GM13976 (cell line): ENCODE data around the gene HIGD2B.
"Not testable (repeated sequence)": the region's sequence is repeated elsewhere in the genome, so short reads cannot be mapped to it uniquely, and the experiment has no call there.

Source experiments
- DNase-seq: peaks from one replicate; pipeline ENCODE4 v3.0.0; 2012; ENCODE audit warnings: low spot score
- CTCF ChIP-seq: IDR thresholded peaks from 2 replicates; pipeline ENCODE4 v1.5.1; 2012; ENCODE audit warnings: borderline replicate concordance, mild to moderate bottlenecking; ENCODE audit not compliant: insufficient read depth; ENCODE audit errors: extremely low read depth, missing control alignments, control extremely low read depth
- in situ Hi-C: fragments of 300-500 bp; cut with MboI; formaldehyde crosslinking; loops from one replicate; pipeline ENCODE4 v1.12.0; 2022; ENCODE audit warnings: low sequenced_read_pairs, mixed read lengths, inconsistent platforms; ENCODE audit not compliant: unreplicated experiment

Gene HIGD2B

DNA sequence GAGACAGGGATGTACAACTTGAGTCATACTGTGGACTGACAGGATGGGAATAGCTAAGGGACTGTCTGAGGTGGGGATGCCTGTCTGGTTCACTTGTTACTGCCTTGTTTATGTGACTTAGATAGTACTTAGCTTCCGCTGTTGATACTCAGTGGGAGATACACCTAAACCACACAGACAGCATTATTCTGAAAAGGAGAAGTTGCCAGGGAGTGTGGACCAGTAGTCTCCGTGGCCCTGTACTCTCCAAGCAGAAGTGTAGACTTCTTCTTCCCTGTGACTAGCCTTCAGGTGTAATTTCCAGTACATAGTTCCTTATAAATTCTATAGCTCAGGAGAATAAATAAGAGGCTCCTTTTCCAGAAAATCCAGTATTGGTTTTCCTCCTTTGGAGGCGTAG, 5.1 kb downstream of the HIGD2B start:
- in situ Hi-C loops: no loop called here
- DNase-seq: no peak
- TF ChIP-seq CTCF: no peak

- no peak for DNase-seq
- TF ChIP-seq CTCF: no peak
- in situ Hi-C loops: loop anchor here (10.0 kb wide), 1 partner anchor 372 kb away; no protein-coding TSS in a partner anchor
Observed at GRCh38 chr15:72676838-72677237, 9.1 kb downstream of the HIGD2B start.

GRCh38 chr15:72671525-72671924, 14.5 kb downstream of the HIGD2B start:
- DNase-seq: no peak
- in situ Hi-C loops: loop anchor here (10.0 kb wide), 1 partner anchor 367 kb away; no protein-coding TSS in a partner anchor

GRCh38 chr15:72670656-72671352, 15.2 kb downstream of the HIGD2B start:
- in situ Hi-C loops: loop anchor here (10.0 kb wide), 1 partner anchor 366 kb away; no protein-coding TSS in a partner anchor
- DNase-seq: peak; percentile 64
- peak; percentile 68 for TF ChIP-seq CTCF

More at GRCh38 chr15:72671525-72671924, 14.5 kb downstream of the HIGD2B start:
- TF ChIP-seq CTCF: no peak

DNA sequence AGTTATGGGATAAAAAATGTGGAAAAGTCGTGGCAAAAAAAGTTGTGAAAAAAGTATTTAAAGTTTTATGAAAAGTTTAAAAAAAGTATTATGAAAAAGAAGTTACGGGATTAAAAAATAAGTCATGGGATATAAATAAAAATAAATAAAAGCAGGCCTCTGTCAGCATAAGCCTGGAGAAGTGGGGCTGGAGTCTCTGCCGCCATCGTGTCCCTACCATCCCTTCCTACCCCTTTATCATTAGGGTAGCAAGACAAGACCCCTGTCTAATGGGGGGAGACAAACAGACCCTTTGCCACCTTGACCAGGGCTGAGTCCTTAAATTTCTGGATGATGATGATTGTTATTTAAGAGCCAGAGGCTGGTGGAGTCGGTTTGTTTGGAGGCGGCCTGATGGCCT, 16.2 kb downstream of the HIGD2B start:
- in situ Hi-C loops: loop anchor here (10.0 kb wide), 1 partner anchor 365 kb away; no protein-coding TSS in a partner anchor
- not testable (repeated sequence) for DNase-seq

DNA sequence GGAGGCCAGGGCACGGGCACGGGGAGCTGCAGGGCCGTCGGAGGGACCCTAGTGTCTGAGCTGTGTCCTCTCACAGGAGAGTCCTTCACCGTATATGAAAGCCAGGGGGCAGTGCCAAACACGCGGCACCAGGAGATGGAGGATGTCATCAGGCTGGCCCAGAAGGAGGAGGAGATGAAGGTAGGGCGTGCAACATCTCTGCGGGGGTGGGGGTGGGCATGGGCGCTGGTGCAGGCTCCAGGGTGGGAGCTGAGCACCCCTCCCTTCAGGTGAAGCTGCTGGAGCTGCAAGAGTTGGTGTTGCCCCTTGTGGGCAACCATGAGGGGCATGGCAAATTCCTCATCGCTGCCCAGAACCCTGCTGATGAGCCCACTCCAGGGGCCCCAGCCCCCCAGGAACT, 20.3 kb downstream of the HIGD2B start:
- in situ Hi-C loops, DNase-seq: not testable (repeated sequence)

- DNase-seq, in situ Hi-C loops: not testable (repeated sequence)
Observed at GRCh38 chr15:72663931-72664330, 22.1 kb downstream of the HIGD2B start.

DNA sequence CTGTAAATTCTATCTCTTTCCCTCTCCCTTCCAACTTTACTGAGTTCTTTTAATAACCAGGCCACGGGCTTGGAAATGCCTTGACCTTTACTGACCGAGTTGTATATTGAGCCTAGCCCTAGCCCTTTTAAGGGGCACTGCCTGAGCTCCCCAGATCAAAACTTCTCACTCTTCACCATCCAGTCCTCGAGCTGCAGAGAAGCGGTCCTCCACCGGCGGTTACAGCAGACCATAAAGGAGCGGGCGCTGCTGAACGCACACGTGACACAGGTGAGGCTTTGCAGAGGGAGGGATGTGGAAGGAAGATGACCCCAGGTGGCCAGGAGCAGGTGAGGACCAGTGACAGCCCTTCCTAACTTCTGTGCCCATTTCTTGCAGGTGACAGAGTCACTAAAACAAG, 24.9 kb downstream of the HIGD2B start:
- DNase-seq, in situ Hi-C loops: not testable (repeated sequence)

DNA sequence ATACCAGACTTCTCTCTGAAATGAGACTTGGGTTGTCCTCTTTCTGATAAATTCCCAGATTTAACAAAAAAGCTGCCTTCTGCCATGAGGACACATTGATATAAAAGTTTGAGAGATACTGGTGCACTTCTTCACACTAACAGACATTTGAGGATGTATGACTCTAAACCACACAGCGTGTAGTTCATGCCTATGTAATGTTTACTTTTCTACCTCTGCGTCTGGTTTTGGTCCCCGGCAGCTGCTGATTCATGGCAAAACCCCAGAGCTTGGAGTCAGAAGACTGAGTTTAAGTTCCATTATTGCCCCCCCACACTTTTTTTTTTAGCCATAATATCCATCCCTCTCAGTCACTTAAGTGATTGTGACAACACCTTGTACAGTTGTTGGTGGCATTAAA, 30.0 kb downstream of the HIGD2B start:
- DNase-seq: not testable (repeated sequence)

DNA sequence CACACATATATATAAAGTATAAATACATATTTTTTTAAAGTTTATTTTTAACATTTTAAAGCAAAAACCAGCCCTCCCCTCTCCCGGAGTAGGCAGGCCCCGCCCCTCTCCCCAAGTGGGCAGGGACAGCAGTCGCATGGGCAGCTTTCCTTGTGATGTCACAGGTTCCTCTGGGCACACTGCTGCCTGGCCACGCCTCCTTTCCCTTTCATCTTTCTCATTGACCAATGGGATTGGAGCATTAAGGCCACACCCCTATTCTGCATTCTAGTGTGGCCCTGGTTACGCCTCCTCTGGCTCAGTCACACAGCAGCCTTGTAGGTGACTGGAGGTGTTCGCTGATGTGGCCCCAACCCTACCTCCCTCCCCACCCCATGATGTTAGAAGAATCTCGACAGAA, 31.6 kb downstream of the HIGD2B start, which contains the start of gene GOLGA6B:
GOLGA6B (plus strand) TSS at position 301 of the 400 bp plus-strand sequence; CDS start at position 342, 41 bp downstream.
- DNase-seq, in situ Hi-C loops: not testable (repeated sequence)

More for the DNA sequence above, 30.0 kb downstream of the HIGD2B start:
- in situ Hi-C loops: not testable (repeated sequence)

DNA sequence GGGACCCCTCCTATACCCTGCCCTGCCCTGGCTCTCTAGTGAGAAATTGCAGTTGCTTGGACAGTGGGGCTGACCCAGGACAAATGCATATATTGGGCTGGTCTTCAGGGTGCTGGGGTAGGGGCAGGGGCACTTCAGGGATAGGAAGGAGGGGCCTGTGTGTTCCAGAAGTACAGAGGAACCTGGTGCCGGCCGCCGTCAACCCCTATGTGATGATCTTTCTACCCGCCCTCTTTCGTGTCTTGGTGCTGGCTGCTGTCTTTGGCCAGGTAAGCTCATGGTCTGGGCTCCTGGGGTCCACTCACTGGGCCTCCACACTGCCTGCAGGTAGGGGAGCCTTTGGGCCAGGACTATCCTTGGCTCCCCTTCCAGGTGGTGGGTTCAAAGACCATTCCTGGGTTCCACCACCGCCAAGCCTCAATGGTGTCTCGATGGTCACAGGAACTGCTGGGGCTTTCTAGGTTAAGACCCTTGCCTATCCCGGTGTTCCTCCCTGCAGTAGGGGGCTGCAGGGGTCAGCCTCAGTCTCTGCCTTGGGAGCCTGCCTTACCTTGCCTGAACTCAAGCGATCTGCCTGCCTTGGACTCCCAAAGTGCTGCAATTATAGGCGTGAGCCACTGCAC, 37.2 kb downstream of the HIGD2B start:
- in situ Hi-C loops, DNase-seq: not testable (repeated sequence)

GRCh38 chr15:72642271-72642670, 43.7 kb downstream of the HIGD2B start:
- in situ Hi-C loops, DNase-seq: not testable (repeated sequence)

DNA sequence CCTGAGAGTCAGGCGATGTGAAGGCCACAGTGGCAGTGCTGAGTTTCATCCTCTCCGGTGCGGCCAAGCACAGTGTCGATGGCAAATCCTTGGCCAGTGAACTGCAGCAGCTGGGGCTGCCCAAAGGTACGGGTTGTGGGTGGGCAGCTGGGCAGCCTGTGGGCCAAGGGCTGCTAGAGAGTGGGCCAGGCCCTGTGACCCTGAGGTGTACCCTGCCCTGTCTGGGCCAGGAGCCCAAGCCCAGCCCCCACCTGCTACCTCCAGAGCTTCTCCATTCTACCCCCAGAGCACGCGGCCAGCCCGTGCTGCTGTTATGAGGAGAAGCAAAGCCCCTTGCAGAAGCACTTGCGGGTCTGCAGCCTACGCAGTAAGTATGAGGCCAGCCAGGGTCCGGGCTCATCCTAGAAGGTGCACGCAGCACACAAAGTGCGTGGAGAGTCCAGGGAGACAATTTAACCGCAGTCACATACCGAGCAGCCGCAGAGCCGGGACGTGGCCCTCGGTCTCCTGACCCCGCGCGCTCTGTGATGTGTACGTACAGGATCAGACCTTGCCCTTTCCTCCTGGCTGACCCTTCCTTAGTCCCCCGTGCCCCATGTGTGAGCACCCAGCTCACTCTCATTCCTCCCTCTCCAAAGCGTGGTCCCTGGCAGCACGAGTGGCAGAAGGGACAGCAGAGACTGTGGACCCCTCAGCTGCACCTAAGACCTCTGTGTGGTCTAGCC, 46.1 kb downstream of the HIGD2B start:
- in situ Hi-C loops, DNase-seq: not testable (repeated sequence)
